ENCODE measurements around the gene TRRAP. TPM values are rescaled to one million over a fixed set of nuclear protein-coding genes. Genes with fewer than 3 reads are reported as not detected.

TRRAP gene
- polyA plus RNA-seq, 1 donor, result 48.7 TPM

DNA sequence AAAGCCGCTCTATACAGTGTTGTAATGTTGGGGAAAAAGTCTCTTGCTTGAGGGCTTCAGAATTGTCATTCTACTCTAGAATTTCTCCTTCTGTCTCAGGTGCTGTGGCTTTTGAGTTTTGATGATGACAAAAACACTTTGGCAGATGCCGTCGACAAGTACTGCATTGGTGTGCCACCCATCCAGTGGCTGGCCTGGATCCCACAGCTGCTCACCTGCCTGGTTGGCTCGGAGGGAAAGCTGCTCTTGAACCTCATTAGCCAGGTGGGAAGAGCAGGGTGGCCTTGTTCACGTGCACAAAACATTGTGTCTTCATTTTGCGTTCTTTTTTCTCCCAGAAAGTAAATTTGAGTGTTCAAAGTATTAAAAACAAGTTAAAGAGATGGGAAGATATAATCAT lies 112.0 kb downstream of the TRRAP start:
- DNase-seq, result no peak

DNA sequence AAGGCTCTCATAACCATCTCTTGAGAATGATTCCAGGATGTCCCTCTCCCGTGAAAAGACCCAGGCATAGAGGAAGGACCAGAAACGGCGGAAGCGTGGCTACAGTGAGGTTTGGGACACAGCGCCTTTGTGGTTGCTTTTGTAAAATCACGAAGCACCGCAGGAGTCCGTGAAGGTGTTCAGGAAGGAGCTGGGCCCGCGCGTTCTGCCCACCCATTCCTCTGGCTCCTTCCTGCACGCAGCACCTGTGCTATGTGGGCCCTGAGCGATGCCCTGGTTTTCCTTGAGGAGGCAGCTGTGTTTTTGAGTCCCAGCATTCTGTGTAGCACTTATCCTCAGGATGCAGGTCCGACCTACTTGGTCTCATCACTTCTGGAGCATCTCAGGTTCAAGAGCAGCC lies 112.8 kb downstream of the TRRAP start:
- no peak for DNase-seq

- no peak for DNase-seq
Observed at GRCh38 chr7:98992076-98992475, 113.7 kb downstream of the TRRAP start.

DNA sequence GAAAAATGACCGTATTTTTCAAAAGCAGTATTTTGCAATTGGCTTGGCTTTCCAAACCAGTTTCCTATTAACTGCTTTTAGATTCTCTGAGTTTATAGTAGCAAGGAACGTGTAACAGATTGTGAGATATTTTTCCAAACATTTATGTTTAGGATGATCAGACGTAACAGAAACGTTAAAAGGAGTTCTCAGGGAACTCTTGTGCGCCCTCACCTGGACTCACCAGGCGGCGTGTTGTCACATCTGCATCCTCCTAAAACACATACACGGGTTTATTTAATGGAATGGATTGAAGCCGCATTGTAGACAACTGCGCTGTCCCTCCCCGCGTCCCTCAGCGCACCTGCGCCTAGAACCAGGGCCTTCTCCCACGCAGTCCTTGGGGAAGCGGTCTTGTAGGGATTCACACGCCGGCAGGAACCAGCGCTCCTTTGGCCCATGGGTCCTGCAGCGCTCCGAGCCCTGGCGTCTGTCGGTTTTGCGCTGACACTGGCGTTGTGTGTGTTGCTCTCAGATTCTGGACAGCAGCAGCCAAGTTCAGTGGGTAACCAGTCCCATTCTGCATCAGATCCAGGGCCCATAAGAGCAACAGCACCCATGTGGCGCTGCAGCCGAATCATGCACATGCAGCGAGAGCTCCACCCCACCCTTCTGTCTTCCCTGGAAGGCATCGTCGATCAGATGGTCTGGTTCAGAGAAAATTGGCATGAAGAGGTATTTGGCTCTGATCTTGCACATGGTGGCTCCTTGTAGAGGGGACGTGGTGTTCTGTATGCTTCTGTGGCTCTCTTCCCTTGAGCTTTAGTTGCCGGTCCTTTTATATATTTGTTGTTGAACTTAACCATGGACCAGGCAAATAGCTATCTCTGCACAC lies 114.9 kb downstream of the TRRAP start:
- DNase-seq, result no peak

GRCh38 chr7:98994046-98994944 lies 116.0 kb downstream of the TRRAP start:
- no peak for DNase-seq

DNA sequence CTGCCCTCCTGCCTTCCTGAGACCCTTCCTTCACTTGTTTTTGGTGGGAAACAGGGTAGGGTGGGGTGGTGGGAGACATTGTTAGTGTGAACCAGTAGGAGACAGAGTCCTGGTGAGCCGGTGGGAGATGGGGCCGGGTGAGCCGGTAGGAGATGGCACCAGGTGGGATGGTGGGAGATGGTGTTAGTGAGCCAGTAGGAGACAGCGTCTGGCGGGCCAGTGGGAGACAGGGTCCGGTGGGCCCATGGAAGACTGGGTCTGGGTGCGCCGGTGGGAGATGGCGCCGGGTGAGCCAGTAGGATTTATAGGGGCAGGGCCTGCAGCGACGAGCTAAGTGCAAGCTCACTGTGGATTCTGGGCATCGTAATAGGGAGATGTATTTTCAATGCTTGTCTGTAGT lies 116.8 kb downstream of the TRRAP start:
- no peak for DNase-seq

- DNase-seq, result no peak
Observed at GRCh38 chr7:98995523-98996149, 117.3 kb downstream of the TRRAP start.

DNA sequence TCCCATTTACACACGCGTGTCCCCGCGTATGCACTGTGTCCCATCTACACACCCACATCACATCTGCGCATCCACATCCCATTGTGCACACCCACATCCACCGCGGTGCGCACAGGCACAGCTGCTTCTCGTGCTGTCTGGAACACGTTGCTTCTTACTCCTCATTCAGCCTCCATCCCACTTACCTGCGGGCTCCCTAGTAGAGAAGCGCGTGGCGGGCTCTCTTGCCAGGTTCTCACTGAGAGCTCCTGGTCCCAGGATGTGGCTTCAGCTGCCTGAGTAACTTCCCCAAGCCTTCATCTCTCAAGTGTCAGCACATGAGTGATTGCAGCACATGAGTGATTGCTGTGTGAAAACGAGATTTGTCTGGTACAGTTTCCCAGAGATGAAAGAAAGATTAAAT lies 117.8 kb downstream of the TRRAP start:
- DNase-seq, result no peak

DNA sequence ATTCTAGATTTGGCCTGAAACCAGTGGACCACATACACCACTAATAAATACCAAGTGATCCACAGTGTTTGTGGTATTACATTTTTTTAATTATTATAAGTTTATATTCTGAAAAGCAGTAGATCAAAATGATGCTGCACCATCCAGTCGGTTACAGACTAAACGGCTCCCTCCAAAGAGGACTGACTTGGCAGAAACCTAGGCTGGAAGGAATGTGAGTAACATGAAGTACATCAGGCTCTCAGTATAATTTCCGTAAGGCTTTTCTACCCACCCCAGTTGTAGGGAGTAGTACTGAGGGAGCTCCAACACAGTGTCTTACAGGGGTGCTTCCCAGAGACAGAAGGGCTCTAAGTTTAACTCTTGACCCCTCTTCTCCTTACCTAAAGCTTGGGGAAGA lies 119.5 kb downstream of the TRRAP start:
- DNase-seq, result no peak

- DNase-seq, result no peak
Observed at GRCh38 chr7:98998821-98999725, 120.7 kb downstream of the TRRAP start.

- DNase-seq, result no peak
Observed at GRCh38 chr7:99000196-99000903, 122.0 kb downstream of the TRRAP start.

DNA sequence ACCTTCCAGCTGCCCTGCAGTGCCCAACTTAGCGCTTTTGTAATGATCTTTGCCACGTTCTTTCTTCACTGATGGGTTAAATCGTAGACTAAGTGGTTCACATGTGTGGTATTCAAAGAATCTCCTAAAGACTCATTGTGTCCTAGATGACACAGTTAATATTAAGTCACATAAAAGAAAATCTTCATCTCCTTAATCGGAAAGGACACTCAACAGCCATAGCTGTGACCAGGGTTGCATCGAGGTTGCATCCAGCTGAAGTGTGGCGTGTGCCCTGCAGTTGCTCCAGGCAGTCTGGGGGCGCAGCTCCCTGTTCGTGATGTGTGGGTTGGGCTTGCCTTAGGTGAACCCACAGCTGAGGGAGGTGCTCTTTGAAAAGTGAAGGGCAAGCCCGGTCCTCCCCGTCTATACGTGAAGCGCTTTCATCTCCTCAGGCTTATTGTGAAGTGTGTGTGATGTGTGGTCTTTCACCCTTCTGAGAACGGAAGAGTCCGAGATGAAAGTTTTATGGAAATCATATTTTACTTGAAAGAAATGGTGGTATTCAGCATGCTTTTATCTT lies 122.7 kb downstream of the TRRAP start:
- DNase-seq, result no peak

GRCh38 chr7:99001482-99002147 lies 123.3 kb downstream of the TRRAP start:
- no peak for DNase-seq

DNA sequence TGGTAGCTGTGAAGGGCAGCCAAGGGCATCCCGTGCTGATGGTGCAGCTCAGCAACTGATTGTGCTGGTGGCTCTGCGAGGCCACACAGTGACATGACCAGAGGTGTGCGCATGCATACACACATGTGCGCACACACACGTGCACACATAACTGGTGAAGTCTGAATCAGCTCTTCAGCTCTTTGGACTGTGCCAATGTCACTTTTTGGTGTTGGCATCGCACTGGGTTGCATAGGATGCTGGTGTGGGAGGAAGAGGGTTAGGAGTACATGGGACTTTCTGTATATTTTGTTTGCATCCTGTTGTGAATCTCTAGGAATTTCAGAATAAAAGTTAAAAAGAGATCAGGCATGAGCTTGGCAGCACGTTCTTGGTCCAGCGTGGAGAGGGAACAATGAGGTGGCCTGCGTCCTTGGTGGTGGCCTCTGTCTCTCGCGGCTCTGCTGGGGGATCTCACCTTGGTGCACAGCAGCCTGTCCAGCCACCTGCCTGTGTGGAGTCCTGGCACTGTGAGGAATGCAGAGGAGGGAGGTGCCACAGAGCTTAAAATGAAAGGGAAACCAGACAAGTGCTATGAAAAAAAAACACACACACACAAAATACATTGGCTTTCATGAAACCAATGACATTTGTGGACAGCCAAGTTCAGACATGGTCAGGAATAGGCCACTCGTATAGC lies 124.0 kb downstream of the TRRAP start:
- DNase-seq, result no peak

DNA sequence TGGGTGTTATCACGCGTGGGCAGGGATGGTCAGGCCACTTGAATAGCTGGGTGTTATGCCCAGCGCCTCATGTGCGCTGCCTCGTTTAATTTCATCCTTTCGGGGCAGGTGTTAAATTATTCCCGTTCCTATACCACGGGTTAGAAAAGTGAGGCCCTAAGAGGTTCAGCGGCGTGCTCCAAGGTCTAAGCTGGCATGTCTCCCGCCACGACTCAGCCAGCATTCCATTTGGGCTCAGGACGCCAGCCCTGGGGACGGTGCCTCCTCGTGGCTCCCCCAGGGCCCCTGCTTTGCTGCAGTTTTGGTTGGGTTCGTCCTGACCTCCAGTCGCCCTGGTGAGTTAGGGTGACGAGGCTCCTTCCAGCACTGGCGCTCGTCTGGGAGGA lies 124.5 kb downstream of the TRRAP start:
- no peak for DNase-seq

GRCh38 chr7:99003419-99003818 lies 125.1 kb downstream of the TRRAP start:
- DNase-seq, result no peak

DNA sequence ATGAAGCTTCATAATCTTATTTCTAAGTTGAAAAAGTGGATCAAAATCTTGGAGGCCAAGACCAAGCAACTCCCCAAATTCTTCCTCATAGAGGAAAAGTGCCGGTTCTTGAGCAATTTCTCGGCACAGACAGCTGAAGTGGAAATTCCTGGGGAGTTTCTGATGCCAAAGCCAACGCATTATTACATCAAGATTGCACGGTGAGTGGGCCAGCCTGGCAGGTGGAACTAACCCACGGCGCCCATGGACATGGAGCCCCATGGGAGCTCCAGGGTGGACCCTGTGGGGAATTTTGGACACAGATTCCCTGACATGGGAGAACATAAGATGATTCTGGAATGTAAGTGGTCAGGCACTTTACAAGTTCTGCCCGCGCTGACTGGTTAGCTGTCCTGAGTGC lies 125.9 kb downstream of the TRRAP start:
- no peak for DNase-seq

DNA sequence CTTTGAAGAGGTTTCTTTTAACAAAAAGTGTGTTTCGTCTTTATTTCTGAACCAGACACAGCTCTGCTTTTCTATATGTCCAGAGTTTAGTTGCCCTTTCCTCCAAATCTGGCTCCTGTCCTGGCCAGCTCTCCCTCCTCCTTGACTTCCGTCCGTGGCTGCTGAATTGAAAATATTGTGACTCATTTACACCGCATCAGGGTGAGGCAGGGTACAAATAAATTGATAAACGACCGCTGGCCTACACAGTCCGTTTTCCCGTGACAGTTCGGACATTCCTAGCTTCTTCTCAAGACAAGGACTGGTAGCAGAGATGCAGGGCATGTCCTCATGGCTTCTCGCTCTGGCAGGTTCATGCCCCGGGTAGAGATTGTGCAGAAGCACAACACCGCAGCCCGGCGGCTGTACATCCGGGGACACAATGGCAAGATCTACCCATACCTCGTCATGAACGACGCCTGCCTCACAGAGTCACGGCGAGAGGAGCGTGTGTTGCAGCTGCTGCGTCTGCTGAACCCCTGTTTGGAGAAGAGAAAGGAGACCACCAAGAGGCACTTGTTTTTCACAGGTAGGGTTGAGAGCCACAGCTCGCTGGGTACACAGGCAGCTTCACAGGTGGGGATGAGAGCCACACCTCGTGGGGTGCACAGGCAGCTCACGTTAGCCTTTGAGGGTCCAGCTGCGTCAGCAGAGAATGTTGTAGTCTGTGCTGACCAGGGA lies 126.6 kb downstream of the TRRAP start:
- no peak for DNase-seq

DNA sequence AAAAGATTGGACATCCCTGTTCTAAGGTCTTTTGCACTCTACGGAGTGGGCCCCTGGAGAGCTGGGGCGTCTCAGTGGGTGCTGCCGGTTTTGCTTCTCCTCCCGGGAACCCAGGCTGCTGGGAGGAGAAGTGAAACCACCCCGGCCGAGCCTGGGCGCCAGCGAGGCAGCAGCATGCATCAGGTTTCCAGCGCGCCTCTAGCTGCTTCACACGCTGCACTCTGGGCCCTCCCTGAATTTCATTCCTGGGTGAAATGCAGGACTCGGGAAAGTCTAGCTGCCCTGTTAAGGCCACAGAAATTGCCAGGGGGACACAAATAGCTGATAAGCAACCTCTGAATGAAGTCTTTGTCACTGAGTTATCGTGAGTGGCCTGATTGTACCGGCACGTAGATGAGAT lies 127.4 kb downstream of the TRRAP start:
- no peak for DNase-seq

Measured in left kidney (tissue), 2 donors.